ENCODE data around the gene FGF2. TPM values are rescaled to one million over a fixed set of nuclear protein-coding genes. Genes with fewer than 3 reads are reported as not detected.
"Not testable (repeated sequence)": the region's sequence is repeated elsewhere in the genome, so short reads cannot be mapped to it uniquely, and the experiment has no call there.

The FGF2 gene
- total RNA-seq, 1 donor from 2014 or later = 26.1 TPM

GRCh38 chr4:122845066-122845465 lies 18.4 kb downstream of the FGF2 start:
- peaks cover 33% of the 10 kb centered on the region for H3K4me1 Mint-ChIP-seq (ENCODE audit: unreplicated experiment)
- no peak overlapping the region for H3K4me3 Mint-ChIP-seq (ENCODE audit: unreplicated experiment)
- H3K27ac Mint-ChIP-seq (ENCODE audit: unreplicated experiment) = no peak overlapping the region
- DNase-seq (ENCODE audit: low spot score) = no peak
- peaks cover 27% of the 10 kb centered on the region for H3K36me3 Mint-ChIP-seq (ENCODE audit: low read depth, unreplicated experiment)
- no peak for TF ChIP-seq CTCF (IDR thresholded peaks at IDR 0.05; ENCODE audit: unreplicated experiment)
- no peaks in the 10 kb centered on the region for H3K9me3 Mint-ChIP-seq (ENCODE audit: unreplicated experiment)
- peaks cover 2% of the 10 kb centered on the region for H3K27me3 Mint-ChIP-seq (ENCODE audit: unreplicated experiment)

- Mint-ChIP-seq H3K36me3 (ENCODE audit: low read depth, unreplicated experiment) (peaks cover 26% of the 10 kb centered on the region), H3K27me3 (ENCODE audit: unreplicated experiment) (peaks cover 6% of the 10 kb centered on the region), H3K9me3 (ENCODE audit: unreplicated experiment) (no peaks in the 10 kb centered on the region), H3K27ac (ENCODE audit: unreplicated experiment) (peak overlapping the region; percentile 65), H3K4me3 (ENCODE audit: unreplicated experiment) (no peak overlapping the region), H3K4me1 (ENCODE audit: unreplicated experiment) (peaks cover 39% of the 10 kb centered on the region)
- no peak for TF ChIP-seq CTCF (IDR thresholded peaks at IDR 0.05; ENCODE audit: unreplicated experiment)
- no peak for DNase-seq (ENCODE audit: low spot score)
Measured at GRCh38 chr4:122845760-122846159, 19.1 kb downstream of the FGF2 start.

- Mint-ChIP-seq H3K36me3 (ENCODE audit: low read depth, unreplicated experiment) (peaks cover 25% of the 10 kb centered on the region), H3K27me3 (ENCODE audit: unreplicated experiment) (peaks cover 6% of the 10 kb centered on the region), H3K27ac (ENCODE audit: unreplicated experiment) (no peak overlapping the region), H3K9me3 (ENCODE audit: unreplicated experiment) (no peaks in the 10 kb centered on the region), H3K4me1 (ENCODE audit: unreplicated experiment) (peaks cover 47% of the 10 kb centered on the region), H3K4me3 (ENCODE audit: unreplicated experiment) (no peak overlapping the region)
- no peak for TF ChIP-seq CTCF (IDR thresholded peaks at IDR 0.05; ENCODE audit: unreplicated experiment)
- DNase-seq (ENCODE audit: low spot score) = no peak
Measured at GRCh38 chr4:122847931-122848330, 21.3 kb downstream of the FGF2 start.

GRCh38 chr4:122849789-122850188 lies 23.2 kb downstream of the FGF2 start:
- H3K9me3 Mint-ChIP-seq (ENCODE audit: unreplicated experiment); H3K4me3 Mint-ChIP-seq (ENCODE audit: unreplicated experiment); H3K27me3 Mint-ChIP-seq (ENCODE audit: unreplicated experiment); H3K27ac Mint-ChIP-seq (ENCODE audit: unreplicated experiment); DNase-seq (ENCODE audit: low spot score): not testable (repeated sequence)
- Mint-ChIP-seq H3K36me3 (ENCODE audit: low read depth, unreplicated experiment) (peaks cover 20% of the 10 kb centered on the region), H3K4me1 (ENCODE audit: unreplicated experiment) (peaks cover 61% of the 10 kb centered on the region)

- no peak for DNase-seq (ENCODE audit: low spot score)
- TF ChIP-seq CTCF (IDR thresholded peaks at IDR 0.05; ENCODE audit: unreplicated experiment) = no peak
- Mint-ChIP-seq H3K36me3 (ENCODE audit: low read depth, unreplicated experiment) (peaks cover 20% of the 10 kb centered on the region), H3K9me3 (ENCODE audit: unreplicated experiment) (no peaks in the 10 kb centered on the region), H3K4me1 (ENCODE audit: unreplicated experiment) (peaks cover 59% of the 10 kb centered on the region), H3K27me3 (ENCODE audit: unreplicated experiment) (peaks cover 6% of the 10 kb centered on the region), H3K4me3 (ENCODE audit: unreplicated experiment) (no peak overlapping the region), H3K27ac (ENCODE audit: unreplicated experiment) (no peak overlapping the region)
Measured at GRCh38 chr4:122851568-122851967, 24.9 kb downstream of the FGF2 start.

Measured in endothelial cell (in vitro differentiated cells).